HCT116 (cell line): ENCODE results near the gene PC. TPM values are rescaled to one million over a fixed set of nuclear protein-coding genes. Genes with fewer than 3 reads are reported as not detected.

Experiments
- ATAC-seq: fragments of 200-7000 bp; cut with Tn5 transposase; 2 replicates; pipeline ENCODE4 v1.9.1; 2020; ENCODE audit warnings: mild to moderate bottlenecking, moderate library complexity
- BruUV-seq: library from RNA; stranded (reverse); fragments of 400-500 nt; replicated peaks from 2 replicates; lab custom pipeline; 2021; lab: Mats Ljungman, UMichigan
- CTCF ChIA-PET: fragments of 300-600 bp; sonication (Branson Sonifier 250); formaldehyde crosslinking; loops from one replicate; lab custom pipeline; 2021; ENCODE audit warnings: antibody characterized with exemption; lab: Charles Lee
- POLR2A ChIA-PET: fragments of 300-600, 350-600 bp; sonication (Branson Sonifier 250); formaldehyde crosslinking; loops from one replicate; lab custom pipeline; 2021; ENCODE audit warnings: antibody characterized with exemption; lab: Charles Lee
- RAD21 ChIA-PET, 2 experiments: fragments of 300-600 bp; sonication (Branson Sonifier 250); formaldehyde crosslinking; loops; one replicate each; lab custom pipeline; 2023; ENCODE audit warnings: low total read pairs in 2 of 2; ENCODE audit not compliant: uncharacterized antibody in 2 of 2, unreplicated experiment in 2 of 2, low non-redundant PET in 1 of 2; lab: Charles Lee
- DNase-seq: peaks from one replicate; pipeline ENCODE4 v3.0.0-alpha.2; 2010; ENCODE audit warnings: low read depth, low spot score
- H2AFZ ChIP-seq: fragments of 200-600 bp; shearing (Covaris generic), sonication (generic); 2 replicates; pipeline ENCODE4 v1.6.1; 2017; ENCODE audit warnings: low read depth, mixed run types, mixed read lengths, antibody characterized with exemption, low read length; ENCODE audit not compliant: poor library complexity, severe bottlenecking
- H3K27ac ChIP-seq: 2 replicates; pipeline ENCODE4 v1.5.1; 2012; ENCODE audit warnings: low read depth, low read length
- H3K27me3 ChIP-seq: fragments of 200-600 bp; sonication (generic); 2 replicates; pipeline ENCODE4 v1.6.1; 2016; ENCODE audit warnings: mixed run types, low read length, mixed read lengths; ENCODE audit not compliant: insufficient read depth
- H3K36me3 ChIP-seq, 2 experiments: fragments of 200-500 bp in 1 of 2; fragments of 200-600 bp in 1 of 2; sonication (Bioruptor generic) in 1 of 2; sonication (generic) in 1 of 2; 2 replicates each; pipeline versions ENCODE4 v1.5.1 to v1.6.1; 2014 to 2016; ENCODE audit warnings: low read length in 2 of 2, inconsistent platforms in 1 of 2, mixed read lengths in 1 of 2, mixed run types in 1 of 2; ENCODE audit not compliant: insufficient read depth in 2 of 2, control insufficient read depth in 1 of 2
- H3K4me1 ChIP-seq, 2 experiments: fragments of 200-600 bp in 1 of 2; sonication (generic) in 1 of 2; 2 replicates each; pipeline versions ENCODE4 v1.5.1 to v1.6.1; 2012 to 2017; ENCODE audit warnings: low read length in 2 of 2, inconsistent platforms in 1 of 2, mild to moderate bottlenecking in 1 of 2, mixed read lengths in 1 of 2, mixed run types in 1 of 2, moderate library complexity in 1 of 2; ENCODE audit not compliant: insufficient read depth in 2 of 2, control insufficient read depth in 1 of 2
- H3K4me2 ChIP-seq: fragments of 200-600 bp; sonication (generic); 2 replicates; pipeline ENCODE4 v1.6.1; 2017; ENCODE audit warnings: mixed run types, low read length, mixed read lengths
- H3K4me3 ChIP-seq, 2 experiments: fragments of 200-600 bp in 1 of 2; sonication (generic) in 1 of 2; replicated peaks in 1 of 2; 2 replicates each; pipeline ENCODE4 v1.5.1; 2011 to 2016; ENCODE audit warnings: low read length in 2 of 2, control low read depth in 1 of 2, low read depth in 1 of 2, mild to moderate bottlenecking in 1 of 2, mixed read lengths in 1 of 2, mixed run types in 1 of 2
- H3K79me2 ChIP-seq: fragments of 200-600 bp; sonication (generic); 2 replicates; pipeline ENCODE4 v1.6.1; 2017; ENCODE audit warnings: mild to moderate bottlenecking, mixed run types, low read length, moderate library complexity, mixed read lengths; ENCODE audit not compliant: insufficient read depth
- H3K9ac ChIP-seq: fragments of 200-600 bp; sonication (generic); 2 replicates; pipeline ENCODE4 v1.6.1; 2016; ENCODE audit warnings: low read length, mixed read lengths
- H3K9me2 ChIP-seq: fragments of 200-600 bp; sonication (generic), shearing (Covaris generic); 2 replicates; pipeline ENCODE4 v1.6.1; 2017; ENCODE audit warnings: mixed run types, mild to moderate bottlenecking, moderate library complexity; ENCODE audit not compliant: insufficient read depth
- H3K9me3 ChIP-seq, 2 experiments: fragments of 200-500 bp in 1 of 2; fragments of 200-600 bp in 1 of 2; sonication (Bioruptor generic) in 1 of 2; sonication (generic) in 1 of 2; 2 replicates each; pipeline ENCODE4 v1.6.1; 2014 to 2017; ENCODE audit warnings: low read length in 2 of 2, mixed read lengths in 2 of 2, inconsistent platforms in 1 of 2, low read depth in 1 of 2, mild to moderate bottlenecking in 1 of 2, mixed run types in 1 of 2, moderate library complexity in 1 of 2; ENCODE audit not compliant: control insufficient read depth in 1 of 2, insufficient read depth in 1 of 2
- H4K20me1 ChIP-seq: fragments of 200-600 bp; sonication (generic), shearing (Covaris generic); 2 replicates; pipeline ENCODE4 v1.6.1; 2017; ENCODE audit warnings: mixed run types, mild to moderate bottlenecking, moderate library complexity; ENCODE audit not compliant: insufficient read depth
- CBX3 ChIP-seq: IDR thresholded peaks from 2 replicates; pipeline ENCODE4 v1.6.1; 2012; ENCODE audit warnings: low read depth
- CEBPB ChIP-seq: IDR thresholded peaks from 2 replicates; pipeline ENCODE4 v1.6.1; 2012; ENCODE audit warnings: low read depth
- ELF1 ChIP-seq: IDR thresholded peaks from 2 replicates; pipeline ENCODE4 v1.6.1; 2012; ENCODE audit warnings: low read depth, borderline replicate concordance
- EZH2phosphoT487 ChIP-seq: fragments of 200-600 bp; IDR thresholded peaks from 2 replicates; pipeline ENCODE4 v1.6.1; 2018; ENCODE audit warnings: antibody characterized with exemption, borderline replicate concordance
- FOSL1 ChIP-seq: IDR thresholded peaks from 2 replicates; pipeline ENCODE4 v1.6.1; 2012; ENCODE audit warnings: low read depth
- JUND ChIP-seq: IDR thresholded peaks from 2 replicates; pipeline ENCODE4 v1.6.1; 2012
- POLR2A ChIP-seq: IDR thresholded peaks from 2 replicates; pipeline ENCODE4 v1.7.0; 2011; ENCODE audit warnings: borderline replicate concordance; ENCODE audit not compliant: insufficient read depth, insufficient read length; ENCODE audit errors: extremely low read depth
- POLR2AphosphoS5 ChIP-seq: IDR thresholded peaks from 2 replicates; pipeline ENCODE4 v1.6.1; 2011; ENCODE audit warnings: mild to moderate bottlenecking, low read depth, low read length, moderate library complexity
- SP1 ChIP-seq: IDR thresholded peaks from 2 replicates; pipeline ENCODE4 v1.6.1; 2012; ENCODE audit warnings: low read depth
- TCF7L2 ChIP-seq: IDR thresholded peaks from 2 replicates; pipeline ENCODE4 v1.7.0; 2011; ENCODE audit warnings: borderline replicate concordance, inconsistent platforms; ENCODE audit not compliant: insufficient read depth, insufficient read length; ENCODE audit errors: extremely low read depth
- YY1 ChIP-seq: IDR thresholded peaks from 2 replicates; pipeline ENCODE4 v1.6.1; 2011; ENCODE audit warnings: low read length, low read depth, moderate library complexity, mild to moderate bottlenecking; ENCODE audit not compliant: insufficient replicate concordance; ENCODE audit errors: extremely low read depth
- intact Hi-C: fragments of 100-400 bp; cut with micrococcal nuclease; formaldehyde crosslinking; loops from 2 replicates; pipeline ENCODE4 v1.10.0; 2022
- total RNA-seq: library from RNA; stranded (reverse); gene quantifications from one replicate; pipeline ENCODE4 v1.2.1, GENCODE V29; 2021; ENCODE audit not compliant: unreplicated experiment
- TF ChIP-seq, protein P1 (sequence below): IDR thresholded peaks from 2 replicates; pipeline ENCODE4 v1.6.1; 2012
- TF ChIP-seq, protein P2 (sequence below), 3 experiments: fragments of 200-600 bp in 1 of 3; sonication (generic) in 1 of 3; IDR thresholded peaks in 2 of 3; conservative IDR thresholded peaks in 1 of 3; 2 replicates each; pipeline ENCODE4 v1.5.1; 2012 to 2017; ENCODE audit warnings: low read depth in 2 of 3, low read length in 2 of 3, antibody characterized with exemption in 1 of 3, borderline replicate concordance in 1 of 3, control low read depth in 1 of 3, mild to moderate bottlenecking in 1 of 3, mixed read lengths in 1 of 3, mixed run types in 1 of 3, moderate library complexity in 1 of 3; ENCODE audit not compliant: insufficient read depth in 1 of 3
- TF ChIP-seq, protein P3 (sequence below): IDR thresholded peaks from 2 replicates; pipeline ENCODE4 v1.6.1; 2012; ENCODE audit warnings: low read depth

Gene PC
- total RNA-seq, 1 experiment from 2014 or later, result 24.1 TPM

DNA sequence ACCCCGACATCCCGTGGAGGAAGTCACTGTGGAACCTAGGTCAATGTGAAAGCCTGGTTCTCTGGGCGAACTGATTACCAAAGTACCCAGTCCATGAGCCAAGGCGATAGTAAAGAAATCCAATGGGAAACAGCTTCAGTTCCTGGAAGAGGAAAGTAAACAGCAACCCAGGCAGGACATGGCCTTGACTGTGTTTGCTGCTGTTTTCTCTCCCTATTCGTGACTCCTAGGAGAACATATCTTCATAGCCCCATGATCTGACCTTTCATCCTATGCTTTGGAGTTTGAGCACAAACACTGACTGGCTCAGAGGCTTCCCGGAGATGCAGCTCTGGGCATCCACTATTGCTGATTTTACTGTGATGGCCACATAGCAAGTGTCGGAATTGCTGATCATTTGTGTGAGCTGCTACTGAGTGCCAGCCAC lies 56.2 kb downstream of the PC start:
- Histone ChIP-seq H2AFZ (no peak overlapping the region), H3K27ac (no peak overlapping the region), H3K9ac (no peak overlapping the region), H4K20me1 (no peaks in the 10 kb centered on the region), H3K4me3 (no peak overlapping the region), H3K9me3 (no peaks in the 10 kb centered on the region)
- POLR2A ChIA-PET, result interaction anchor here (1.0 kb wide), 1 partner anchor 10 kb away, joined by 3 read pairs; no protein-coding TSS in a partner anchor
- no peak for DNase-seq
- no TSS peak for BruUV-seq
- CTCF ChIA-PET, result no interaction called here
- TF ChIP-seq JUND (no peak), ELF1 (no peak), POLR2AphosphoS5 (no peak), TCF7L2 (no peak), CBX3 (no peak), SP1 (no peak), POLR2A (no peak), YY1 (no peak), FOSL1 (no peak), CEBPB (no peak), EZH2phosphoT487 (no peak)
- TF ChIP-seq, protein P1, sequence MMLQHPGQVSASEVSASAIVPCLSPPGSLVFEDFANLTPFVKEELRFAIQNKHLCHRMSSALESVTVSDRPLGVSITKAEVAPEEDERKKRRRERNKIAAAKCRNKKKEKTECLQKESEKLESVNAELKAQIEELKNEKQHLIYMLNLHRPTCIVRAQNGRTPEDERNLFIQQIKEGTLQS, result no peak
- TF ChIP-seq, protein P2, sequence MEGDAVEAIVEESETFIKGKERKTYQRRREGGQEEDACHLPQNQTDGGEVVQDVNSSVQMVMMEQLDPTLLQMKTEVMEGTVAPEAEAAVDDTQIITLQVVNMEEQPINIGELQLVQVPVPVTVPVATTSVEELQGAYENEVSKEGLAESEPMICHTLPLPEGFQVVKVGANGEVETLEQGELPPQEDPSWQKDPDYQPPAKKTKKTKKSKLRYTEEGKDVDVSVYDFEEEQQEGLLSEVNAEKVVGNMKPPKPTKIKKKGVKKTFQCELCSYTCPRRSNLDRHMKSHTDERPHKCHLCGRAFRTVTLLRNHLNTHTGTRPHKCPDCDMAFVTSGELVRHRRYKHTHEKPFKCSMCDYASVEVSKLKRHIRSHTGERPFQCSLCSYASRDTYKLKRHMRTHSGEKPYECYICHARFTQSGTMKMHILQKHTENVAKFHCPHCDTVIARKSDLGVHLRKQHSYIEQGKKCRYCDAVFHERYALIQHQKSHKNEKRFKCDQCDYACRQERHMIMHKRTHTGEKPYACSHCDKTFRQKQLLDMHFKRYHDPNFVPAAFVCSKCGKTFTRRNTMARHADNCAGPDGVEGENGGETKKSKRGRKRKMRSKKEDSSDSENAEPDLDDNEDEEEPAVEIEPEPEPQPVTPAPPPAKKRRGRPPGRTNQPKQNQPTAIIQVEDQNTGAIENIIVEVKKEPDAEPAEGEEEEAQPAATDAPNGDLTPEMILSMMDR (IDR thresholded peaks at IDR 0.05 in 2 of 3, conservative IDR thresholded peaks at IDR 0.05 in 1 of 3; ENCODE audit: borderline replicate concordance in 1 of 3, insufficient read depth in 1 of 3, low read depth in 2 of 3, low read length in 2 of 3), result no peak
- TF ChIP-seq, protein P3, sequence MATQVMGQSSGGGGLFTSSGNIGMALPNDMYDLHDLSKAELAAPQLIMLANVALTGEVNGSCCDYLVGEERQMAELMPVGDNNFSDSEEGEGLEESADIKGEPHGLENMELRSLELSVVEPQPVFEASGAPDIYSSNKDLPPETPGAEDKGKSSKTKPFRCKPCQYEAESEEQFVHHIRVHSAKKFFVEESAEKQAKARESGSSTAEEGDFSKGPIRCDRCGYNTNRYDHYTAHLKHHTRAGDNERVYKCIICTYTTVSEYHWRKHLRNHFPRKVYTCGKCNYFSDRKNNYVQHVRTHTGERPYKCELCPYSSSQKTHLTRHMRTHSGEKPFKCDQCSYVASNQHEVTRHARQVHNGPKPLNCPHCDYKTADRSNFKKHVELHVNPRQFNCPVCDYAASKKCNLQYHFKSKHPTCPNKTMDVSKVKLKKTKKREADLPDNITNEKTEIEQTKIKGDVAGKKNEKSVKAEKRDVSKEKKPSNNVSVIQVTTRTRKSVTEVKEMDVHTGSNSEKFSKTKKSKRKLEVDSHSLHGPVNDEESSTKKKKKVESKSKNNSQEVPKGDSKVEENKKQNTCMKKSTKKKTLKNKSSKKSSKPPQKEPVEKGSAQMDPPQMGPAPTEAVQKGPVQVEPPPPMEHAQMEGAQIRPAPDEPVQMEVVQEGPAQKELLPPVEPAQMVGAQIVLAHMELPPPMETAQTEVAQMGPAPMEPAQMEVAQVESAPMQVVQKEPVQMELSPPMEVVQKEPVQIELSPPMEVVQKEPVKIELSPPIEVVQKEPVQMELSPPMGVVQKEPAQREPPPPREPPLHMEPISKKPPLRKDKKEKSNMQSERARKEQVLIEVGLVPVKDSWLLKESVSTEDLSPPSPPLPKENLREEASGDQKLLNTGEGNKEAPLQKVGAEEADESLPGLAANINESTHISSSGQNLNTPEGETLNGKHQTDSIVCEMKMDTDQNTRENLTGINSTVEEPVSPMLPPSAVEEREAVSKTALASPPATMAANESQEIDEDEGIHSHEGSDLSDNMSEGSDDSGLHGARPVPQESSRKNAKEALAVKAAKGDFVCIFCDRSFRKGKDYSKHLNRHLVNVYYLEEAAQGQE, result no peak
- TF ChIP-seq, all 23 proteins: peak for 0
- Histone ChIP-seq H3K36me3 (no peaks in the 10 kb centered on the region), H3K27me3 (no peaks in the 10 kb centered on the region), H3K9me2 (no peaks in the 10 kb centered on the region), H3K79me2 (no peaks in the 10 kb centered on the region), H3K4me1 (peaks cover 37 to 60% of the 10 kb centered on the region in 2 experiments), H3K4me2 (no peak overlapping the region)
- RAD21 ChIA-PET, result no interaction called here
- intact Hi-C loops, result no loop called here
- no peak for ATAC-seq
